Astrocyte (in vitro differentiated cells and primary cell): ENCODE data around the gene TYRP1. TPM values are rescaled to one million over a fixed set of nuclear protein-coding genes. Genes with fewer than 3 reads are reported as not detected.

Experiments used
- DNase-seq: peaks from one replicate; pipeline ENCODE4 v3.0.0-alpha.2; 2010; ENCODE audit warnings: low read depth
- FAIRE-seq: peaks from 2 replicates; lab custom pipeline; 2011; peaks lifted over from hg19 to GRCh38; lab: Jason Lieb, UNC
- H2AFZ ChIP-seq: 2 replicates; pipeline ENCODE4 v1.6.0; 2012; ENCODE audit warnings: low read depth, low read length, inconsistent platforms
- H3K27ac ChIP-seq: 2 replicates; pipeline ENCODE4 v1.5.1; 2011; ENCODE audit warnings: low read depth, low read length, inconsistent platforms
- H3K27me3 ChIP-seq: 2 replicates; pipeline ENCODE4 v1.6.0; 2011; ENCODE audit warnings: low read length, inconsistent platforms; ENCODE audit not compliant: insufficient read depth
- H3K36me3 ChIP-seq: 2 replicates; pipeline ENCODE4 v1.5.1; 2011; ENCODE audit warnings: low read length, inconsistent platforms; ENCODE audit not compliant: insufficient read depth
- H3K4me1 ChIP-seq: 2 replicates; pipeline ENCODE4 v1.5.1; 2011; ENCODE audit warnings: low read length, inconsistent platforms; ENCODE audit not compliant: insufficient read depth
- H3K4me2 ChIP-seq: 2 replicates; pipeline ENCODE4 v1.6.0; 2012; ENCODE audit warnings: low read length, inconsistent platforms
- H3K4me3 ChIP-seq: 2 replicates; pipeline ENCODE4 v1.5.1; 2011; ENCODE audit warnings: low read depth, mild to moderate bottlenecking, low read length, inconsistent platforms; ENCODE audit not compliant: insufficient read depth
- H3K79me2 ChIP-seq: 2 replicates; pipeline ENCODE4 v1.6.0; 2012; ENCODE audit warnings: mild to moderate bottlenecking, low read length, inconsistent platforms; ENCODE audit not compliant: insufficient read depth
- H3K9ac ChIP-seq: 2 replicates; pipeline ENCODE4 v1.6.0; 2012; ENCODE audit warnings: mild to moderate bottlenecking, low read length, inconsistent platforms
- H3K9me3 ChIP-seq: 2 replicates; pipeline ENCODE4 v1.5.1; 2012; ENCODE audit warnings: low read depth, mild to moderate bottlenecking, low read length, inconsistent platforms; ENCODE audit not compliant: insufficient read depth
- H4K20me1 ChIP-seq: 2 replicates; pipeline ENCODE4 v1.6.0; 2012; ENCODE audit warnings: low read length, inconsistent platforms; ENCODE audit not compliant: insufficient read depth
- H3K27ac Mint-ChIP-seq: one replicate; pipeline ENCODE4 v1.8.0; 2021; ENCODE audit warnings: mild to moderate bottlenecking, mixed read lengths; ENCODE audit not compliant: unreplicated experiment
- H3K27me3 Mint-ChIP-seq: one replicate; pipeline ENCODE4 v1.8.0; 2021; ENCODE audit warnings: low read depth, mixed read lengths; ENCODE audit not compliant: unreplicated experiment
- H3K36me3 Mint-ChIP-seq: one replicate; pipeline ENCODE4 v1.8.0; 2021; ENCODE audit warnings: low read depth, mixed read lengths; ENCODE audit not compliant: unreplicated experiment
- H3K4me1 Mint-ChIP-seq: one replicate; pipeline ENCODE4 v1.8.0; 2021; ENCODE audit warnings: low read depth, mixed read lengths; ENCODE audit not compliant: unreplicated experiment
- H3K4me3 Mint-ChIP-seq: one replicate; pipeline ENCODE4 v1.8.0; 2021; ENCODE audit warnings: mild to moderate bottlenecking, moderate library complexity, mixed read lengths; ENCODE audit not compliant: unreplicated experiment
- H3K9me3 Mint-ChIP-seq: one replicate; pipeline ENCODE4 v1.8.0; 2021; ENCODE audit warnings: mild to moderate bottlenecking, mixed read lengths; ENCODE audit not compliant: unreplicated experiment
- EZH2 ChIP-seq: IDR thresholded peaks from 2 replicates; pipeline ENCODE4 v1.6.1; 2012; ENCODE audit warnings: mild to moderate bottlenecking, low read length, inconsistent platforms; ENCODE audit not compliant: insufficient read depth
- total RNA-seq: library from RNA; stranded (reverse); gene quantifications from 2 replicates; pipeline ENCODE4 v1.2.1, GENCODE V29; 2021
- TF ChIP-seq, protein P1 (sequence below): IDR thresholded peaks from 2 replicates; pipeline ENCODE4 v1.5.1; 2011; ENCODE audit warnings: low read depth, mild to moderate bottlenecking, inconsistent platforms, low read length, moderate library complexity; ENCODE audit not compliant: insufficient read depth

Gene TYRP1
- total RNA-seq, 1 donor from 2014 or later: 0.73 TPM

DNA sequence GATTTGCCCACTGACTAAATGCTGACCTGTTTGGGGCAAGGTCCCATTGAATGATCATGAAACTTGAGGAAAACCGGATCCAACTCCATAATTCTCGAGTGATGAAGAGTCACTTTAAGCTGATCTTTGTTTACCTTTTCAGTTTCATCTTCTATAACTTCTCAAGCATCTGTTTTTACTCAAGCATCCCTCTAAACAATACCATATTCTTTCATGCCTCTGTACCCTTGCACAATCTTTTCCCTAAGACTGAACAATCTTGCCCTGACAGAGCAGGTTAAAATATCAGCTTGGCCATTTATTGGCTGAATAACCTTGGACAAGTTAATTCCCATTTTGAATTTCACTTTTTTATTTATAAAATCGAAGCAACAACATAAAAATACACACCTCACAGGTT is 39.8 kb downstream of the TYRP1 start:
- H3K9me3 Mint-ChIP-seq: peaks cover 7% of the 10 kb centered on the region
- Histone ChIP-seq H3K79me2 (no peaks in the 10 kb centered on the region), H3K27me3 (no peaks in the 10 kb centered on the region), H3K9ac (no peak overlapping the region), H3K36me3 (no peaks in the 10 kb centered on the region), H3K4me3 (no peak overlapping the region), H3K4me2 (no peak overlapping the region), H3K27ac (no peak overlapping the region), H3K4me1 (no peaks in the 10 kb centered on the region), H2AFZ (no peak overlapping the region), H3K9me3 (no peaks in the 10 kb centered on the region), H4K20me1 (no peaks in the 10 kb centered on the region)
- no peak for FAIRE-seq
- H3K36me3 Mint-ChIP-seq: no peaks in the 10 kb centered on the region
- TF ChIP-seq EZH2: no peak
- TF ChIP-seq, protein P1, sequence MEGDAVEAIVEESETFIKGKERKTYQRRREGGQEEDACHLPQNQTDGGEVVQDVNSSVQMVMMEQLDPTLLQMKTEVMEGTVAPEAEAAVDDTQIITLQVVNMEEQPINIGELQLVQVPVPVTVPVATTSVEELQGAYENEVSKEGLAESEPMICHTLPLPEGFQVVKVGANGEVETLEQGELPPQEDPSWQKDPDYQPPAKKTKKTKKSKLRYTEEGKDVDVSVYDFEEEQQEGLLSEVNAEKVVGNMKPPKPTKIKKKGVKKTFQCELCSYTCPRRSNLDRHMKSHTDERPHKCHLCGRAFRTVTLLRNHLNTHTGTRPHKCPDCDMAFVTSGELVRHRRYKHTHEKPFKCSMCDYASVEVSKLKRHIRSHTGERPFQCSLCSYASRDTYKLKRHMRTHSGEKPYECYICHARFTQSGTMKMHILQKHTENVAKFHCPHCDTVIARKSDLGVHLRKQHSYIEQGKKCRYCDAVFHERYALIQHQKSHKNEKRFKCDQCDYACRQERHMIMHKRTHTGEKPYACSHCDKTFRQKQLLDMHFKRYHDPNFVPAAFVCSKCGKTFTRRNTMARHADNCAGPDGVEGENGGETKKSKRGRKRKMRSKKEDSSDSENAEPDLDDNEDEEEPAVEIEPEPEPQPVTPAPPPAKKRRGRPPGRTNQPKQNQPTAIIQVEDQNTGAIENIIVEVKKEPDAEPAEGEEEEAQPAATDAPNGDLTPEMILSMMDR: no peak
- no peak overlapping the region for H3K27ac Mint-ChIP-seq
- DNase-seq: no peak
- H3K4me3 Mint-ChIP-seq: no peak overlapping the region
- no peaks in the 10 kb centered on the region for H3K27me3 Mint-ChIP-seq
- no peaks in the 10 kb centered on the region for H3K4me1 Mint-ChIP-seq

DNA sequence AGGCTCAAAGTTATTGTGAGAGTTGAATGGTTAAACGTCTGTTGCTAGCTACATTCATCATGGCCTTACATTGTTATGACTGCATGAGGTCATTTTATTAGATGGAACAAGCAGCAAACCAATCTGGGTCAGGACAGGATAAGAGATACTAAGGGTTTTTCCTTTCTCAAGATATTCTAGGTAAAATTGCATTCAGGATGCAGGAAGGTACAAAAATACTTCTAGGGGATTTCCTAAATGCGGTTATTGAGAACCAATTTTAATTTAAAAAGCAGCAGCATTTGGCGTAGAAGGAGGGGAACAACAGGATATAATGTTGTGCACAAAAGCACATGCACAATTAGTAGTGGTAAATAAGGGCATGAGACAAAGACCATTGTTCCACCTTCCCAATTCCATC is 42.5 kb downstream of the TYRP1 start:
- Mint-ChIP-seq H3K27ac (no peak overlapping the region), H3K9me3 (peaks cover 7% of the 10 kb centered on the region), H3K36me3 (no peaks in the 10 kb centered on the region), H3K4me1 (peaks cover 15% of the 10 kb centered on the region), H3K4me3 (no peak overlapping the region), H3K27me3 (no peaks in the 10 kb centered on the region)
- Histone ChIP-seq H3K9me3 (no peaks in the 10 kb centered on the region), H2AFZ (no peak overlapping the region), H3K4me3 (no peak overlapping the region), H3K79me2 (no peaks in the 10 kb centered on the region), H4K20me1 (no peaks in the 10 kb centered on the region), H3K9ac (no peak overlapping the region), H3K4me2 (no peak overlapping the region), H3K27ac (no peak overlapping the region), H3K27me3 (no peaks in the 10 kb centered on the region), H3K36me3 (no peaks in the 10 kb centered on the region), H3K4me1 (no peaks in the 10 kb centered on the region)
- TF ChIP-seq, protein P1: no peak
- no peak for TF ChIP-seq EZH2
- DNase-seq (no peak), FAIRE-seq (no peak)

DNA sequence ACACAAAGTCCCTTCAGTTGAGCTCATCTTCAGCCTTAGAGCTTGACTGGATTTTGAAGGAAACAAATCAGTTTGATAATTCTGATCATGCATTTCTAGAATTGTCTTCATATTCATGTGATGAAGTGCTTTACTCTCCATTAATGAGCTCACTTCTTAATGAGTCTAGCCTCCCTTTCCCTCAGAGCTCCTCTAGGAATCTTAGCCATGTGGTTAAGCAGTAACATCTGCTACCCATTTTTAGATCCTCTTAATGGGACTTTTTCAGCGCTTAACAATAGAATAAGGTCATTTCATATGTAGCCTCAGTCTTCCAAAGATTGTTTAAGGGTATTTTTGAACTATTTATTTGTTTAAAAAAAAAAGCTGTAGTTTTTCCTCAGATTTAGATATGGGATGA is 44.7 kb downstream of the TYRP1 start:
- Mint-ChIP-seq H3K27ac (peak overlapping the region; percentile 36), H3K4me1 (peaks cover 18% of the 10 kb centered on the region), H3K4me3 (no peak overlapping the region), H3K36me3 (no peaks in the 10 kb centered on the region), H3K9me3 (peaks cover 12% of the 10 kb centered on the region), H3K27me3 (no peaks in the 10 kb centered on the region)
- no peak overlapping the region for H3K9ac ChIP-seq
- no peak overlapping the region for H2AFZ ChIP-seq
- H3K36me3 ChIP-seq: no peaks in the 10 kb centered on the region
- DNase-seq (no peak), FAIRE-seq (no peak)
- no peak overlapping the region for H3K4me2 ChIP-seq
- H3K4me1 ChIP-seq: no peaks in the 10 kb centered on the region
- H4K20me1 ChIP-seq: no peaks in the 10 kb centered on the region
- TF ChIP-seq EZH2: no peak
- TF ChIP-seq, protein P1: no peak
- no peak overlapping the region for H3K27ac ChIP-seq
- H3K4me3 ChIP-seq: no peak overlapping the region
- H3K27me3 ChIP-seq: no peaks in the 10 kb centered on the region
- no peaks in the 10 kb centered on the region for H3K79me2 ChIP-seq
- no peaks in the 10 kb centered on the region for H3K9me3 ChIP-seq
